ENCODE data around the gene PNKP. TPM values are rescaled to one million over a fixed set of nuclear protein-coding genes. Genes with fewer than 3 reads are reported as not detected.

PNKP gene
- total RNA-seq, 4 donors from 2014 or later = 33.3 to 42.3 (median 36.3) TPM

GRCh38 chr19:49845414-49845813 lies 22.0 kb downstream of the PNKP start:
- DNase-seq = no peak
- intact Hi-C loops (cut with DNase I) = no loop called here
- H3K27me3 ChIP-seq = no peaks in the 10 kb centered on the region
- H3K4me1 ChIP-seq = peaks cover 0 to 20% (median 10%) of the 10 kb centered on the region in 3 donors
- H3K27ac ChIP-seq = no peak overlapping the region
- H3K9me3 ChIP-seq = no peaks in the 10 kb centered on the region
- TF ChIP-seq POLR2A (IDR thresholded peaks at IDR 0.05) (no peak), CTCF (IDR thresholded peaks at IDR 0.05) (no peak)
- peaks cover 0 to 5% (median 0%) of the 10 kb centered on the region in 3 donors for H3K36me3 ChIP-seq
- WGBS, 2 donors = 38 to 51% methylated on average over 3 of the region's 3 CpGs
- H3K4me3 ChIP-seq = no peak overlapping the region

GRCh38 chr19:49844138-49845095 lies 23.0 kb downstream of the PNKP start:
- TF ChIP-seq POLR2A (IDR thresholded peaks at IDR 0.05) = no peak
- no peak for TF ChIP-seq CTCF (IDR thresholded peaks at IDR 0.05)
- Histone ChIP-seq H3K36me3 (peaks cover 0 to 15% (median 0%) of the 10 kb centered on the region in 3 donors), H3K27me3 (no peaks in the 10 kb centered on the region), H3K27ac (no peak overlapping the region), H3K4me1 (peaks cover 0 to 11% (median 10%) of the 10 kb centered on the region in 3 donors), H3K4me3 (no peak overlapping the region), H3K9me3 (no peaks in the 10 kb centered on the region)
- 75 to 85% methylated on average over 11 to 13 of the region's 18 CpGs for WGBS, 2 donors
- intact Hi-C loops (cut with DNase I) = no loop called here
- DNase-seq = no peak

GRCh38 chr19:49843265-49843664 lies 24.1 kb downstream of the PNKP start:
- Histone ChIP-seq H3K36me3 (peaks cover 4 to 27% (median 6%) of the 10 kb centered on the region in 3 donors), H3K9me3 (no peaks in the 10 kb centered on the region), H3K4me3 (no peak overlapping the region), H3K4me1 (peaks cover 0 to 4% (median 3%) of the 10 kb centered on the region in 3 donors), H3K27me3 (no peaks in the 10 kb centered on the region), H3K27ac (no peak overlapping the region)
- TF ChIP-seq CTCF (IDR thresholded peaks at IDR 0.05) (no peak), POLR2A (IDR thresholded peaks at IDR 0.05) (no peak)
- 78 to 85% methylated on average over 3 of the region's 3 CpGs for WGBS, 2 donors
- intact Hi-C loops (cut with DNase I) = no loop called here
- DNase-seq = no peak

GRCh38 chr19:49840736-49841249 lies 26.6 kb downstream of the PNKP start:
- Histone ChIP-seq H3K9me3 (no peaks in the 10 kb centered on the region), H3K4me1 (no peaks in the 10 kb centered on the region), H3K4me3 (no peak overlapping the region), H3K27me3 (no peaks in the 10 kb centered on the region), H3K27ac (no peak overlapping the region), H3K36me3 (peaks cover 11 to 52% (median 16%) of the 10 kb centered on the region in 3 donors)
- WGBS, 2 donors = 92 to 94% methylated on average over 17 of the region's 17 CpGs
- TF ChIP-seq POLR2A (IDR thresholded peaks at IDR 0.05) (no peak), CTCF (IDR thresholded peaks at IDR 0.05) (no peak)
- intact Hi-C loops (cut with DNase I) = no loop called here
- DNase-seq = no peak

- 86 to 91% methylated on average over 8 to 11 of the region's 11 CpGs for WGBS, 2 donors
- Histone ChIP-seq H3K27me3 (no peaks in the 10 kb centered on the region), H3K4me1 (no peaks in the 10 kb centered on the region), H3K27ac (no peak overlapping the region), H3K4me3 (no peak overlapping the region), H3K9me3 (no peaks in the 10 kb centered on the region), H3K36me3 (peaks cover 16 to 56% (median 21%) of the 10 kb centered on the region in 3 donors)
- no peak for DNase-seq
- intact Hi-C loops (cut with DNase I) = no loop called here
- TF ChIP-seq POLR2A (IDR thresholded peaks at IDR 0.05) (no peak), CTCF (IDR thresholded peaks at IDR 0.05) (no peak)
Measured at GRCh38 chr19:49840321-49840720, 27.1 kb downstream of the PNKP start.

Measured in esophagus squamous epithelium (tissue), 5 donors.